HepG2 (cell line): ENCODE results near the gene NAP1L1. TPM values are rescaled to one million over a fixed set of nuclear protein-coding genes. Genes with fewer than 3 reads are reported as not detected.
A peak's percentile ranks its signal among the peaks of the same experiment; 100 is the strongest.

Experiments used
- AKAP8 ChIP-seq: sonication (generic); formaldehyde crosslinking; IDR thresholded peaks from 2 replicates; pipeline ENCODE4 v1.5.1; 2020; ENCODE audit warnings: mild to moderate bottlenecking, missing genetic modification reagents
- GABPB1 ChIP-seq: IDR thresholded peaks from 2 replicates; pipeline ENCODE4 v1.6.1; 2016; ENCODE audit warnings: mild to moderate bottlenecking, missing genetic modification reagents, moderate library complexity, missing compliant biosample characterization
- GFI1 ChIP-seq: sonication (generic); formaldehyde crosslinking; IDR thresholded peaks from 2 replicates; pipeline ENCODE4 v1.5.0; 2020; ENCODE audit warnings: missing genetic modification reagents, mild to moderate bottlenecking, borderline replicate concordance
- KDM1A ChIP-seq: IDR thresholded peaks from 2 replicates; pipeline ENCODE4 v1.6.1; 2016; ENCODE audit warnings: missing compliant biosample characterization
- KDM2A ChIP-seq: sonication (generic); formaldehyde crosslinking; IDR thresholded peaks from 2 replicates; pipeline ENCODE4 v1.4.0; 2020; ENCODE audit warnings: low read depth, missing genetic modification reagents, borderline replicate concordance
- MEIS2 ChIP-seq: sonication (generic); formaldehyde crosslinking; IDR thresholded peaks from 2 replicates; pipeline ENCODE4 v1.9.0; 2021; ENCODE audit warnings: mild to moderate bottlenecking, missing genetic modification reagents
- NFKBIZ ChIP-seq: IDR thresholded peaks from 2 replicates; pipeline ENCODE4 v1.6.1; 2018; ENCODE audit warnings: missing genetic modification reagents, missing compliant biosample characterization
- SNAI1 ChIP-seq: sonication (generic); formaldehyde crosslinking; IDR thresholded peaks from 2 replicates; pipeline ENCODE4 v1.5.0; 2020; ENCODE audit warnings: mild to moderate bottlenecking, missing genetic modification reagents, borderline replicate concordance
- ZBTB26 ChIP-seq: IDR thresholded peaks from 2 replicates; pipeline ENCODE4 v1.6.1; 2016; ENCODE audit warnings: missing compliant biosample characterization, missing genetic modification reagents, borderline replicate concordance
- ZNF12 ChIP-seq: sonication (generic); formaldehyde crosslinking; IDR thresholded peaks from 2 replicates; pipeline ENCODE4 v1.5.0; 2020; ENCODE audit warnings: missing genetic modification reagents
- ZNF24 ChIP-seq: fragments of 450-650 bp; IDR thresholded peaks from 2 replicates; pipeline ENCODE4 v1.6.1; 2017; ENCODE audit warnings: antibody characterized with exemption, mild to moderate bottlenecking
- ZNF3 ChIP-seq: IDR thresholded peaks from 2 replicates; pipeline ENCODE4 v1.7.0; 2017; ENCODE audit warnings: inconsistent platforms
- ZNF383 ChIP-seq: sonication (generic); formaldehyde crosslinking; IDR thresholded peaks from 2 replicates; pipeline ENCODE4 v1.4.0; 2020; ENCODE audit warnings: missing genetic modification reagents, mild to moderate bottlenecking, borderline replicate concordance
- ZNF451 ChIP-seq: sonication (generic); formaldehyde crosslinking; IDR thresholded peaks from 2 replicates; pipeline ENCODE4 v1.5.0; 2020; ENCODE audit warnings: mild to moderate bottlenecking, missing genetic modification reagents
- ZNF563 ChIP-seq: sonication (generic); formaldehyde crosslinking; IDR thresholded peaks from 2 replicates; pipeline ENCODE4 v1.8.0; 2022; ENCODE audit warnings: mild to moderate bottlenecking, moderate library complexity, missing genetic modification reagents
- ZNF577 ChIP-seq: sonication (generic); formaldehyde crosslinking; IDR thresholded peaks from 2 replicates; pipeline ENCODE4 v1.4.0; 2020; ENCODE audit warnings: mild to moderate bottlenecking, low read depth, missing genetic modification reagents, borderline replicate concordance
- ZNF670 ChIP-seq: sonication (generic); formaldehyde crosslinking; IDR thresholded peaks from 2 replicates; pipeline ENCODE4 v1.8.0; 2022; ENCODE audit warnings: mild to moderate bottlenecking, missing genetic modification reagents, borderline replicate concordance
- polyA plus RNA-seq, 8 experiments: library from polyadenylated mRNA; depleted of rRNA in 3 of 8; stranded (reverse) in 7 of 8; unstranded in 1 of 8; fragments of >200 nt; fragmentation: Illumina TruSeq in 4 of 8; extraction: Trizol in 4 of 8; gene quantifications; 2 replicates each; pipeline versions ENCODE4 v1.2.1 to v1.2.3, GENCODE V29; 2011 to 2016; ENCODE audit warnings: low read depth in 4 of 8, missing spikeins in 1 of 8, mixed read lengths in 1 of 8; ENCODE audit not compliant: insufficient read depth in 1 of 8
- total RNA-seq, 5 experiments: library from RNA; depleted of rRNA; stranded (reverse); fragments of >200 nt; fragmentation: Illumina TruSeq; extraction: Trizol; gene quantifications; 2 replicates each; pipeline ENCODE4 v1.2.3, GENCODE V29; 2016; ENCODE audit warnings: low read depth in 1 of 5
- TF ChIP-seq, protein P1 (sequence below): sonication (generic); formaldehyde crosslinking; IDR thresholded peaks from 2 replicates; pipeline ENCODE4 v1.5.1; 2020; ENCODE audit warnings: missing genetic modification reagents, mild to moderate bottlenecking, borderline replicate concordance
- TF ChIP-seq, protein P2 (sequence below): sonication (generic); formaldehyde crosslinking; conservative IDR thresholded peaks from 2 replicates; pipeline ENCODE4 v1.8.0; 2022; ENCODE audit warnings: mild to moderate bottlenecking, moderate library complexity, missing genetic modification reagents
- TF ChIP-seq, protein P3 (sequence below): sonication (generic); formaldehyde crosslinking; IDR thresholded peaks from 2 replicates; pipeline ENCODE4 v1.4.0; 2020; ENCODE audit warnings: mild to moderate bottlenecking, missing genetic modification reagents

The NAP1L1 gene
- total and polyA plus RNA-seq, 2 of the 13 experiments (the other 11 are each of a cell fraction or from before 2014, with no cell fraction given), result 207 to 309 TPM

- TF ChIP-seq ZNF12 (CRISPR knock-in tag) (peak; percentile 49), NFKBIZ (peak; percentile 84), ZNF670 (no peak; the same call in 1 of the 2 replicates), ZNF24 (no peak), KDM1A (no peak), KDM2A (CRISPR knock-in tag) (peak; percentile 86), SNAI1 (peak; percentile 50; the same call in 1 of the 2 replicates), AKAP8 (peak; percentile 25; the same call in 1 of the 2 replicates), GABPB1 (CRISPR knock-in tag) (peak; percentile 85), ZNF451 (CRISPR knock-in tag) (no peak; the same call in 1 of the 2 replicates), GFI1 (peak; percentile 83), MEIS2 (CRISPR knock-in tag) (peak; percentile 77), ZBTB26 (CRISPR knock-in tag) (no peak; the same call in 1 of the 2 replicates), ZNF577 (no peak), ZNF3 (CRISPR knock-in tag) (no peak), ZNF563 (CRISPR knock-in tag) (peak; percentile 62; the same call in 1 of the 2 replicates), ZNF383 (CRISPR knock-in tag) (no peak)
- TF ChIP-seq, protein P1, sequence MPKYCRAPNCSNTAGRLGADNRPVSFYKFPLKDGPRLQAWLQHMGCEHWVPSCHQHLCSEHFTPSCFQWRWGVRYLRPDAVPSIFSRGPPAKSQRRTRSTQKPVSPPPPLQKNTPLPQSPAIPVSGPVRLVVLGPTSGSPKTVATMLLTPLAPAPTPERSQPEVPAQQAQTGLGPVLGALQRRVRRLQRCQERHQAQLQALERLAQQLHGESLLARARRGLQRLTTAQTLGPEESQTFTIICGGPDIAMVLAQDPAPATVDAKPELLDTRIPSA (CRISPR knock-in tag), result peak; percentile 91; the same call in 1 of the 2 replicates
- TF ChIP-seq, protein P2, sequence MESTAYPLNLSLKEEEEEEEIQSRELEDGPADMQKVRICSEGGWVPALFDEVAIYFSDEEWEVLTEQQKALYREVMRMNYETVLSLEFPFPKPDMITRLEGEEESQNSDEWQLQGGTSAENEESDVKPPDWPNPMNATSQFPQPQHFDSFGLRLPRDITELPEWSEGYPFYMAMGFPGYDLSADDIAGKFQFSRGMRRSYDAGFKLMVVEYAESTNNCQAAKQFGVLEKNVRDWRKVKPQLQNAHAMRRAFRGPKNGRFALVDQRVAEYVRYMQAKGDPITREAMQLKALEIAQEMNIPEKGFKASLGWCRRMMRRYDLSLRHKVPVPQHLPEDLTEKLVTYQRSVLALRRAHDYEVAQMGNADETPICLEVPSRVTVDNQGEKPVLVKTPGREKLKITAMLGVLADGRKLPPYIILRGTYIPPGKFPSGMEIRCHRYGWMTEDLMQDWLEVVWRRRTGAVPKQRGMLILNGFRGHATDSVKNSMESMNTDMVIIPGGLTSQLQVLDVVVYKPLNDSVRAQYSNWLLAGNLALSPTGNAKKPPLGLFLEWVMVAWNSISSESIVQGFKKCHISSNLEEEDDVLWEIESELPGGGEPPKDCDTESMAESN (CRISPR knock-in tag), result peak; percentile 60
- TF ChIP-seq, protein P3, sequence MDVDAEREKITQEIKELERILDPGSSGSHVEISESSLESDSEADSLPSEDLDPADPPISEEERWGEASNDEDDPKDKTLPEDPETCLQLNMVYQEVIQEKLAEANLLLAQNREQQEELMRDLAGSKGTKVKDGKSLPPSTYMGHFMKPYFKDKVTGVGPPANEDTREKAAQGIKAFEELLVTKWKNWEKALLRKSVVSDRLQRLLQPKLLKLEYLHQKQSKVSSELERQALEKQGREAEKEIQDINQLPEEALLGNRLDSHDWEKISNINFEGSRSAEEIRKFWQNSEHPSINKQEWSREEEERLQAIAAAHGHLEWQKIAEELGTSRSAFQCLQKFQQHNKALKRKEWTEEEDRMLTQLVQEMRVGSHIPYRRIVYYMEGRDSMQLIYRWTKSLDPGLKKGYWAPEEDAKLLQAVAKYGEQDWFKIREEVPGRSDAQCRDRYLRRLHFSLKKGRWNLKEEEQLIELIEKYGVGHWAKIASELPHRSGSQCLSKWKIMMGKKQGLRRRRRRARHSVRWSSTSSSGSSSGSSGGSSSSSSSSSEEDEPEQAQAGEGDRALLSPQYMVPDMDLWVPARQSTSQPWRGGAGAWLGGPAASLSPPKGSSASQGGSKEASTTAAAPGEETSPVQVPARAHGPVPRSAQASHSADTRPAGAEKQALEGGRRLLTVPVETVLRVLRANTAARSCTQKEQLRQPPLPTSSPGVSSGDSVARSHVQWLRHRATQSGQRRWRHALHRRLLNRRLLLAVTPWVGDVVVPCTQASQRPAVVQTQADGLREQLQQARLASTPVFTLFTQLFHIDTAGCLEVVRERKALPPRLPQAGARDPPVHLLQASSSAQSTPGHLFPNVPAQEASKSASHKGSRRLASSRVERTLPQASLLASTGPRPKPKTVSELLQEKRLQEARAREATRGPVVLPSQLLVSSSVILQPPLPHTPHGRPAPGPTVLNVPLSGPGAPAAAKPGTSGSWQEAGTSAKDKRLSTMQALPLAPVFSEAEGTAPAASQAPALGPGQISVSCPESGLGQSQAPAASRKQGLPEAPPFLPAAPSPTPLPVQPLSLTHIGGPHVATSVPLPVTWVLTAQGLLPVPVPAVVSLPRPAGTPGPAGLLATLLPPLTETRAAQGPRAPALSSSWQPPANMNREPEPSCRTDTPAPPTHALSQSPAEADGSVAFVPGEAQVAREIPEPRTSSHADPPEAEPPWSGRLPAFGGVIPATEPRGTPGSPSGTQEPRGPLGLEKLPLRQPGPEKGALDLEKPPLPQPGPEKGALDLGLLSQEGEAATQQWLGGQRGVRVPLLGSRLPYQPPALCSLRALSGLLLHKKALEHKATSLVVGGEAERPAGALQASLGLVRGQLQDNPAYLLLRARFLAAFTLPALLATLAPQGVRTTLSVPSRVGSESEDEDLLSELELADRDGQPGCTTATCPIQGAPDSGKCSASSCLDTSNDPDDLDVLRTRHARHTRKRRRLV (CRISPR knock-in tag), result 0 out of 2 replicates have a peak, but pooled peaks have one; percentile 16
Measured at GRCh38 chr12:76031414-76032042, 53.0 kb downstream of the NAP1L1 start, which contains the start of gene PHLDA1 (continued).
